ENCODE data around the gene ATP6V0E1.

ATP6V0E1 gene

DNA sequence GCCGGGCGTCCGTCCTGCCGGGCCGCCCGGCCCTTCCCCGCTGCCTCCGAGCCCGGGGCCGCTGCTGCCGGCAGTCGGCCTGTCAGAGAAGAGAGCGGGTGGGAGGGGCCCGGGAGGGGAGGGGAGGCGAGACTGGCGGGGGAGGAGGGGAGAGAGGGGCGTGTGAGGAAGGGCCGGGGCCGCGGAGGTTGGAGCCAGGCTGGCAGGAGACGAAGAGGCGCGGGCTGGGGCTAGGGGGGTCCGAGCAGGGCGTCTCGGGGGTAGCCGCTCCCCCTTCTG lies 73.2 kb downstream of the ATP6V0E1 start:
- DNase-seq = no peak
- H3K4me3 ChIP-seq (ENCODE audit: low read depth, low read length) = peak overlapping the region; percentile 68
- H3K27me3 ChIP-seq (ENCODE audit: insufficient read depth, low read depth, severe bottlenecking) = no peaks in the 10 kb centered on the region
- no peaks in the 10 kb centered on the region for H3K36me3 ChIP-seq
- TF ChIP-seq, protein P1, sequence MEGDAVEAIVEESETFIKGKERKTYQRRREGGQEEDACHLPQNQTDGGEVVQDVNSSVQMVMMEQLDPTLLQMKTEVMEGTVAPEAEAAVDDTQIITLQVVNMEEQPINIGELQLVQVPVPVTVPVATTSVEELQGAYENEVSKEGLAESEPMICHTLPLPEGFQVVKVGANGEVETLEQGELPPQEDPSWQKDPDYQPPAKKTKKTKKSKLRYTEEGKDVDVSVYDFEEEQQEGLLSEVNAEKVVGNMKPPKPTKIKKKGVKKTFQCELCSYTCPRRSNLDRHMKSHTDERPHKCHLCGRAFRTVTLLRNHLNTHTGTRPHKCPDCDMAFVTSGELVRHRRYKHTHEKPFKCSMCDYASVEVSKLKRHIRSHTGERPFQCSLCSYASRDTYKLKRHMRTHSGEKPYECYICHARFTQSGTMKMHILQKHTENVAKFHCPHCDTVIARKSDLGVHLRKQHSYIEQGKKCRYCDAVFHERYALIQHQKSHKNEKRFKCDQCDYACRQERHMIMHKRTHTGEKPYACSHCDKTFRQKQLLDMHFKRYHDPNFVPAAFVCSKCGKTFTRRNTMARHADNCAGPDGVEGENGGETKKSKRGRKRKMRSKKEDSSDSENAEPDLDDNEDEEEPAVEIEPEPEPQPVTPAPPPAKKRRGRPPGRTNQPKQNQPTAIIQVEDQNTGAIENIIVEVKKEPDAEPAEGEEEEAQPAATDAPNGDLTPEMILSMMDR (IDR thresholded peaks at IDR 0.05; ENCODE audit: low read depth, low read length) = no peak
- peak overlapping the region; percentile 60 for H3K27ac ChIP-seq
- H3K9me3 ChIP-seq (ENCODE audit: severe bottlenecking) = no peaks in the 10 kb centered on the region

DNA sequence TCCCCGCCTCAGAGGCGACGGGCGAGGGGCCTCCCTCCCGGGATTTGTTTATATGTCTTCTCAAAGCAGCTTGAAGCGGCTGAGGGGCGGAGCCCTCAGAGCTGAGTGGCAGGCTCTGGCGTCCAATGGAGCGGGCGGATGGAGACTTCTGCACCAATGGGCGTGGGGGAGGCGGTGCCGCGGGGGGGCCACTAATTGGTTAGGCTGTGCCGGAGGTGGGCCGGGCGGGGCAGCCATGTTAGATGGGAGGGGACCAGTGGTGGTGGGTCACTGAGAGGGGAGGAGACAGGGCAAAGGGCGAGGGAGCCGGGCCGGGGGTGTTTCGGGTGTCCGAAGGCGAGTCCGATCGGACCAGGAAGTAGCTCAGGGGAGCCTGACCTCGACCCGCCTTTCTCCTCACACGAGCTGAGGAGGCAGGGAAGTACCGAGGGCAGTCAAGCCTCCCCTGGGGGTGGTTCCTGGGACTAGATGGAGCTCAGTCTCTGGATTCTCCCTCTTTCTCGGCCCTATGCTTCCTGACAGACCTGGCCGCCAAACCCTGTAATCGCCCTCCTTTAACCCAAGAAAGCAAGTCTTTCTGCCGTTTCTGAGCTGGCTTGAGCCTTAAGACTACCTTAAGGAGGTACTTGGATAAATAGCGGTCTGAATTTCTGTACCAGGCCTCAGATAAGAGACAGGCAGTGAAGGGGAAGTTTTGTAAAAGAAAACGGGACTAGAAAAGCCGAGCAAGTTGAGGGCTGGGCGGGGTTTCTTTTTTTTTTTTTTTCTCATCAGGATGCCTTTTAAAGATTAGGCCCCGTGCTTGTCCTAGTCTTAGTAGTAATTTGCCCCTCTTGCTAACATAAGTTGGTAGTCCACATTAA lies 73.7 kb downstream of the ATP6V0E1 start:
- DNase-seq = peak; percentile 99
- Histone ChIP-seq H3K27me3 (ENCODE audit: insufficient read depth, low read depth, severe bottlenecking) (no peaks in the 10 kb centered on the region), H3K9me3 (ENCODE audit: severe bottlenecking) (no peaks in the 10 kb centered on the region), H3K27ac (peak overlapping the region; percentile 72), H3K36me3 (no peaks in the 10 kb centered on the region), H3K4me3 (ENCODE audit: low read depth, low read length) (peak overlapping the region; percentile 68)
- TF ChIP-seq, protein P1 (IDR thresholded peaks at IDR 0.05; ENCODE audit: low read depth, low read length) = no peak

DNA sequence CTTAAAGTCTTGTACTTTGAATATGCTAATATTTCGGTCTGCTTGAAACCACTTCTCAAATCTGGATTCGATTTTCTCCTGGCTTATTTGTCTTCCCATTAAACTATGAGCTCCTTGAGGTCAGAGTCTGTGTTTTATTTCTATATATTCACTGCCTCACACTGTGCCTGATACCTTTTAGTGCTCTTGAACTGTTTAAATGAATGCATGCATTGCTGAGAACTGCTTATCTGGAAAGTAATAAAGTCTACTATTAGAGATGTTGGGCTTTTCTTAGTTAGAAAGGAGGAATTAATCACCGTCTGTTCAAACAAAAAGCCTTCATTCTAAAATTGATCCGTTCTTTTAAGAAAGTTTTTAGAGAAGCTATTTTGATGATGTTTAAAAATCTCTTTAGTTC lies 78.6 kb downstream of the ATP6V0E1 start:
- no peak for DNase-seq

DNA sequence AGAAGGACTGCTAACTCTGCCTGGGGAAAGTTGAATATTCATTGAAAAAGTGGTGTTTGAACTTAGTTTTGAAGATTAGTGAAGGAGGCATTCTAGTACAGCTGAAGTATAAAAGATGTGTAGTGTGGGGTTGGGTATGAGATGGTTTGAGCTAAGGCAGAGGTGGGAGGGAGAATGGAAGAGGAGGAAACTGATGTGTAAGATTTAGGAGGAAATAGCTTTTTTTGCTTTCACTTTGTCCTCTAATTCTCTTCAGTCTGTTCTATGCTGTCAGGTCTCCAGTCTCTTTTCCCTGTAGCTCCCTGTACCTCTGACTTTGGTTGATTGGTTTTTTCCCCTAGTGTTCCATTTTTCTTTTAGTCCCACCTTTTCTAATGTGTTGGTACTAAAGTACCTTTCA lies 81.6 kb downstream of the ATP6V0E1 start:
- H3K36me3 ChIP-seq = no peaks in the 10 kb centered on the region
- H3K9me3 ChIP-seq (ENCODE audit: severe bottlenecking) = no peaks in the 10 kb centered on the region
- H3K4me3 ChIP-seq (ENCODE audit: low read depth, low read length) = no peak overlapping the region
- TF ChIP-seq, protein P1 (IDR thresholded peaks at IDR 0.05; ENCODE audit: low read depth, low read length) = no peak
- no peak overlapping the region for H3K27ac ChIP-seq
- H3K27me3 ChIP-seq (ENCODE audit: insufficient read depth, low read depth, severe bottlenecking) = no peaks in the 10 kb centered on the region
- no peak for DNase-seq

More for the DNA sequence above, 78.6 kb downstream of the ATP6V0E1 start:
- Histone ChIP-seq H3K27ac (no peak overlapping the region), H3K4me3 (ENCODE audit: low read depth, low read length) (no peak overlapping the region), H3K9me3 (ENCODE audit: severe bottlenecking) (no peaks in the 10 kb centered on the region), H3K36me3 (no peaks in the 10 kb centered on the region), H3K27me3 (ENCODE audit: insufficient read depth, low read depth, severe bottlenecking) (no peaks in the 10 kb centered on the region)
- TF ChIP-seq, protein P1 (IDR thresholded peaks at IDR 0.05; ENCODE audit: low read depth, low read length) = no peak

DNA sequence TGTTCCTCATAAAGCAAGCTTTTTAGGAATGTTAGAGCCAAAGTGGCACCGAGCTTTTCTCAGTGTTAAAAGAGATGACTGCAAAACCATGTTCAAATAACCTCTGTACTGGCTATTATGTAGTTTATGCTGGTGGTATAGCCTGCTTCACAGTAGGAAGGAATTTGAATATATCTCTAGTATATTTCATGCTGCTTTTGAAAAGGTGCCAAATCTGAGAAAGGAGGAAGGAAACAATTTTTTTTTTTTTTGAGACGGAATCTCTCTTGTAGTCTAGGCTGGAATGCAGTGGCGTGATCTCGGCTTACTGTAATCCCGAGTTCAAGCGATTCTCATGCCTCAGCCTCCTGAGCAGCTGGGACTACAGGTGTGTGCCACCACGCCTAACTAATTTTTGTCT lies 86.1 kb downstream of the ATP6V0E1 start:
- TF ChIP-seq, protein P1 (IDR thresholded peaks at IDR 0.05; ENCODE audit: low read depth, low read length) = no peak
- no peaks in the 10 kb centered on the region for H3K9me3 ChIP-seq (ENCODE audit: severe bottlenecking)
- H3K4me3 ChIP-seq (ENCODE audit: low read depth, low read length) = no peak overlapping the region
- H3K27ac ChIP-seq = no peak overlapping the region
- no peaks in the 10 kb centered on the region for H3K36me3 ChIP-seq
- H3K27me3 ChIP-seq (ENCODE audit: insufficient read depth, low read depth, severe bottlenecking) = no peaks in the 10 kb centered on the region
- no peak for DNase-seq
